GM19035 (cell line): ENCODE results near the gene HOTAIR.

Experiments used
- ATAC-seq: cut with Tn5 transposase; IDR thresholded peaks from one replicate; pipeline ENCODE4 v1.9.1; 2021; ENCODE audit not compliant: unreplicated experiment

The HOTAIR gene

GRCh38 chr12:54000116-54001114, 25.7 kb upstream of the HOTAIR start, which contains the start of gene HOXC9:
Gene HOXC9, plus strand, starts transcription at chr12:54000161. Its CDS starts 28 bp downstream, at chr12:54000189.
- no peak for ATAC-seq

DNA sequence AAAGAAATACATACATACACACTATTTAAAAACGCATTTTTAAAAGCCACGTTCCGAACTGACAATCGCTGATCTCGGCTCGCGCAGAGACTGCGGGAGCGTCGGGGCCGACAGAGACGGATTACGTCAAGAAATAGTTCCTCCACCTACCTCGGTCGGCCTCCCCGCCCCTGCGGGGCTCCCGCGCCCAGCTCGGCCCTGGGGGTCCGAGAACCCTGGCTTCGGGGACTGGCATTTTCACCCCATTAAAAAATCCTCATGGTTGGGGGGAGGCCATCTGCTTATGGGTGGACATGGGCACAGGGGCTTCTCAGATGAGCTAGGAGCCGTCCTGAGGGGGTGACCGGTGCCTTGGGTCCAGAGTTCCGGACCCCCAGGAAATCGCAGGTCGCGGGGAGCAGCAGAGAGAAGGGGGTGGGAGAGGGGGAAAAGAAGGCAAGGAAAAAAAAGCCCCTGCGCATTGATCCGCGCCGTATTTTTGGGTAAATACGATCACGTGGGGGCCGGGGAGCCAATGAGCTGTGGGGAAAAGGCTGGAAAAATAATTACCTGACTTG, 24.9 kb upstream of the HOTAIR start:
- ATAC-seq: no peak

GRCh38 chr12:53998900-53999236, 24.1 kb upstream of the HOTAIR start:
- no peak for ATAC-seq

GRCh38 chr12:53998110-53998899, 23.6 kb upstream of the HOTAIR start:
- ATAC-seq: no peak

DNA sequence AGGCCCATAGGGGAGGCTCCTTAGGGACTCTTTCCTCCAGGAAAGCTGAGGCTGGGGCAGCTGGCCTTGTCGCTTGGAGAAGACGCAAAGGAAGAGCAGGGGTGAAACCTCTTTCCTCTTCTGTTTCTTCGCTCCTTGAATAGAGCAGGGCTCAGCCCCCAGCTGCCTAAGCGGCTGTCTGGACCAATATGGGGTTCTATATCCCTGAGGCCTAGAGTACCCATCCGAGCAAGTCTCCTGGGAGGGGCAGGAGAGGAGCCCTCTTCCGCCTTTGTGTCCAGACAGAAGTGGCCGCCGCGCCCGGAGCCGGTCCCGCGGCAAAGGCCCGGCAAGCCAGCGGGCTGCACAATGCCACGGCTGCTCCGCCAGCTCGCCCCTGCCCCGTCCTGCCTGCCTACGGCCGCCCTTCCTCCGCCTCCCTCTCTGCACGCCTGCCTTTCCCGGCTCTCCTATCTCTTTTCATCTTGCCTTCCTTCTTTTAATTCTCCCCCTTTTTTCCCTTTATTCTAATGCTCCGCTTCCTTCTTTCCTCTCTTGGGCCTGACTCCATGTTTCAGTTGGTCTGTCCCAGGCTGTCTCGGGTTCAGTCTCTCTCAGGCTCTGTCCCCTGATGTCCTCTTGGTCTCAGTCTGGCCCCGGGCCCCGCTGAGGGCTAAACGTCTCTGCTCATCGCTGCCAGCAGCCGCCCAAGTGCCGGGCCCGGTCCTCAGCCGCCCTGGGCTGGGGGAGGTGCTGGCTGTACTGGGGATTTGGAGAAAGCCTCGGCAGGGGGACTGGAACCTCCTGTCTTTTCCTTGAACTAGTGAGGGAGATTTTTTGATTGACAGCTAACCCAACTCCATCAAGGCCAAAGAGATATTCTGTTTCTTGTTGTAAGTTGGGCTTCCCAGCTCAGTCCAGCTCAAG, 22.7 kb upstream of the HOTAIR start:
- no peak for ATAC-seq

- no peak for ATAC-seq
Observed at GRCh38 chr12:53996240-53997203, 21.8 kb upstream of the HOTAIR start.

DNA sequence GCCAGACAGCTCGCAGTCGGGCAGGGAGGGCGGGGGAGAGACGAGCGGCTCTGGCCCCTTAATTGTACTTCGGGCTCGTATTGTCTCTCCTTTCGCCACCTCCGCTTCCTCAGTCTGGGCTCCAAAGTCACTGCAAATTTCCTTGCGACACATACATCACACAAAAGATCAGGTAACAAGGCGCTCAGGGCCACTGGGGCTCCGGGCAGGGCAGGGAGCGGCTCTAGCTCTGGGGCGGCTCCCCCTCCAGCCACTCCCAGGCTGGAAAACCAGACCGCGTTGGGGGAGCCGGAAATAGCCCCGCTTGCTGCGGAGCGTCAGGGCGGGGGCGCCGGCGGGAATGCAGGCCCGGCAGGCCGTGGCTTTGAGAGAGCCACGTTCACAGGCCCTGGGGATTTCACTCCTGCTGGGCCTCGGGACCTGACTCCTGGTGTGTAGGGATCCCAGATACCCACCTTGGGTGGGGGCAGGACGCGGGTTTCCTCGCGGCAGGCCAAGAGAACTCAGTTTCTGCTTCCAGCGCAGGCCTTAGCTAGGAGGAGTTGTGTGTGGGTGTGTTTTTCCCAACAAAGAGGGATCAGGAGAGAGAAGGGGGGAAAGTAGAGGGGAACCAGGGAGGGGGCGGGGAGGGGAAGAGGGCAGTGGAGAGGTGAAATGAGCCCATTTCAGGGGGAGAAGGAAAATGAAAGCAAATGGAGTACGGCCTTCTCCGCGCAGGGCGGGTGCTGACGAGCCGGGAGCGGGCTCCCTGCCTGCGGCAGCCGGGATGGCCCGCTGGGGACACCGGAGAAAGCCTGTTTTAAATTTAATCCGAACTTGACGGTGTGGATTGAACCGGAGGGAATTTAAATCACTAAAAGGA, 20.9 kb upstream of the HOTAIR start:
- no peak for ATAC-seq

DNA sequence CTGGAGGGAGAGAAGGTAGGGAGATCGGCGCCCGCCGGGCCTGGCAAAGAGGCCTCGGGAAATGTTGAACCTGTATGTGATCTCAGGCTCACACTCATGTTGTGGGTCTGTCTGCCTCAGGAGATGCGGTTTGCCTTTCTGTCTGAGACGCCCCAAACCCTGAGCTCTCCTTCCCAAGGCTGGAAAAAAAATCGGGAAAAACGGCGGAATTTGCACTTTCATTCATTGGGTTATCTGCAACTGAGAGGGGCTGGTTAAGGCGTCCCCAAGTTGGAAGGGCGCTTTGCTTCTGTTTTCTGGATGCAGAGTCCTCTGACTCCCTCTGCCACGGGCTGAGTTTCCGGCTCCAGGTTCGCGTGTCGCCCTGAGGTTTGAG, 20.2 kb upstream of the HOTAIR start:
- ATAC-seq: no peak

- ATAC-seq: no peak
Observed at GRCh38 chr12:53994264-53995001, 19.7 kb upstream of the HOTAIR start.

GRCh38 chr12:53994009-53994263, 19.2 kb upstream of the HOTAIR start:
- ATAC-seq: no peak

GRCh38 chr12:53993162-53994008, 18.6 kb upstream of the HOTAIR start:
- ATAC-seq: no peak

DNA sequence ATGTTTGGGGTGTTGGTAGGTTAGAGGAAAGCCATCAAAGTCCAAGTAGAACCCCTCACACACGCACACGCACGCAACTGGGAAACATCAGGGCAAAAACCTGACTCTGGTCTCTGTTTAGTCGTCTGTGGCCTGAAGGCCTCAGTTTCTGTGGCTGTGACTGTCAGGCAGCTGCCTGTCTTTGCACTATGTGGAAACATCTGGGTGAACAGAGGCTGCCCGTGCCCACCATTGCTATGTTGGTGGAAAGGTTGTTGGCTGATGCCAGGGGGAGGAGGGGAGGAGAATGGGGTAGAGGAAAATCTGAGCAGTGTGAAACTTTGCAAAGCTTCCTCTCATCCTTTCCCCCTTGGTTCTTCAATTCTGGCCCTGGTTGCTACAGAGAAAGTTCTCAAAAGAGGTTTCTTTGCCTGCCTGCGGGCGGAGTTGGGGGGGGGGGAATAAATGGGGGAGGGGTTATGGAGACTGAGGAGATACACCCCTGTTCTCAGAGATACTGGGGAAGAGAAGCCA, 17.7 kb upstream of the HOTAIR start:
- ATAC-seq: no peak

DNA sequence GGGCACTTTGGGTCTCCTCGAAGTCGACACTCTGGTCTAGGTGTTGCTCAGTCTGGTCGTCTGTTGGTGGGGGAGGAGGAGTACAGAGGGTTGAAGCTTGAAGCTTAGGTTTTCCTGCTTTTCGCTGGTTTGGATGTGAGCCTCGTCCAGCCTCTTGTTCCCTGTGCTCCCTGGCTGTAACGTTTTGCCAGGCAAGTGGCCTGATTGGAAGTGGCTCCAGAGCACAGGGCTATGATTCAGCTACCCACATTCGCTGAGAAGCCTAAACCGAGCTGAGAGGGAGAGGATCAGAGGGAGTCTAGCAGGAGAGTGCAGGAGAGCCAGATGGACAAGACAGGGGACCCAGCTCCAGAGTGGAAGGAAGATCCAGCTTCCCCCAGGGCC, 16.3 kb upstream of the HOTAIR start:
- no peak for ATAC-seq

DNA sequence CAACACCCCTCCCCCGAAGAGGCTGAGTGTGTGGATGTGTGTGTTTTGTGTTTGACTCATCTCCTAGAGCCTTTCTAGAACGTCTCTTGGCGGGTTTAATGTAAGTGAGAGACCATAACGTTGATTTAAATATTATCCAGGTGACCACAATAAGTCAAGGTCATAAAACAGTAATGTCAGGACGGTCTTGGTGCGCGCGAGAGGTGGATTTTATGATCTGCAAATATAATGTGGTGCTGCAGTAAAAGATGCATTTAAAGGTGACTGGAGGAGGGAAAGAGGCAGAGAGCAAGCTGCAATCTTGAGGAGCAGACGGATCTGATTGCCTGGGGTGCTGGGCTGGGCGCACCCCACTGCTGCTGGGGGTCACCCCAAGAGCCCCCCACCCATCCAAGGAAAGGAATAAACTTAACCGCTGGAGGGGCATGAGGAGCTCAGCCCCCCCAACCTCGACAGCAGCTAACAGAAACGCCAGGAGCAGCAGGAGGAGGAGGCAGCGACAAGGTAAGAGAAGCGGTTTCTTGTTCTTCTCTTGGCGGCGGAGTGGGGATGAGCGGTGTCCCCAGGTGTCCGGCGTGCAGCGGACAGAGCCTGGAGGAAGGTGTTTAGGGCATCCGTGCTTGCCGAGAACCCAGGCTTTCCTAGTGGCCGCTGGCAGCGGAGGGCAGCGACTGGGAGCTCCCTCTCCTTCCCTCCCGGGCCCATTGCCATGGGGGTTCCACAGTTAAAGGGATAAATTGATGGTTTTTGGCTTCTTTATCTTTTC, 15.7 kb upstream of the HOTAIR start:
- no peak for ATAC-seq

- no peak for ATAC-seq
Observed at GRCh38 chr12:53989227-53990113, 14.7 kb upstream of the HOTAIR start.
